ENCODE results near the gene SAE1.
A peak's percentile ranks its signal among the peaks of the same experiment; 100 is the strongest.

The SAE1 gene

GRCh38 chr19:47106821-47107201 lies 23.8 kb upstream of the SAE1 start:
- peak; percentile 87 for DNase-seq (ENCODE audit: low read depth)

GRCh38 chr19:47107202-47107952 lies 23.3 kb upstream of the SAE1 start:
- DNase-seq (ENCODE audit: low read depth): no peak

GRCh38 chr19:47107953-47108746 lies 22.5 kb upstream of the SAE1 start:
- DNase-seq (ENCODE audit: low read depth): no peak

- no peak for DNase-seq (ENCODE audit: low read depth)
These were observed 21.5 kb upstream of the SAE1 start for GRCh38 chr19:47109177-47109540.

- no peak for DNase-seq (ENCODE audit: low read depth)
These were observed 20.9 kb upstream of the SAE1 start for GRCh38 chr19:47109541-47110375.

- DNase-seq (ENCODE audit: low read depth): no peak
These were observed 20.1 kb upstream of the SAE1 start for GRCh38 chr19:47110521-47111005.

- no peak for DNase-seq (ENCODE audit: low read depth)
These were observed 19.5 kb upstream of the SAE1 start for GRCh38 chr19:47111006-47111621.

- no peak for DNase-seq (ENCODE audit: low read depth)
These were observed 18.9 kb upstream of the SAE1 start for GRCh38 chr19:47111682-47112165.

- peak; percentile 64 for DNase-seq (ENCODE audit: low read depth)
These were observed 18.3 kb upstream of the SAE1 start for GRCh38 chr19:47112166-47112996.

GRCh38 chr19:47112997-47113849 lies 17.4 kb upstream of the SAE1 start, which contains the start of gene ZC3H4:
Gene ZC3H4 (minus strand): TSS chr19:47113776. CDS start chr19:47112584, 1,192 bp downstream.
- DNase-seq (ENCODE audit: low read depth): peak; percentile 97

- no peak for DNase-seq (ENCODE audit: low read depth)
These were observed 16.6 kb upstream of the SAE1 start for GRCh38 chr19:47113850-47114651.

GRCh38 chr19:47120470-47121067 lies 10.1 kb upstream of the SAE1 start:
- no peak for DNase-seq (ENCODE audit: low read depth)

- no peak for DNase-seq (ENCODE audit: low read depth)
These were observed 8.0 kb upstream of the SAE1 start for GRCh38 chr19:47122359-47123335.

GRCh38 chr19:47123406-47123805 lies 7.2 kb upstream of the SAE1 start:
- DNase-seq (ENCODE audit: low read depth): no peak

GRCh38 chr19:47124937-47125668 lies 5.5 kb upstream of the SAE1 start:
- no peak for DNase-seq (ENCODE audit: low read depth)

GRCh38 chr19:47125669-47125938 lies 5.0 kb upstream of the SAE1 start:
- DNase-seq (ENCODE audit: low read depth): no peak

- DNase-seq (ENCODE audit: low read depth): no peak
These were observed 1.1 kb upstream of the SAE1 start for GRCh38 chr19:47129579-47129978.

Measured in stromal cell of bone marrow (primary cell).